ENCODE data around the gene CDH23. TPM values are rescaled to one million over a fixed set of nuclear protein-coding genes. Genes with fewer than 3 reads are reported as not detected.

The CDH23 gene
- total RNA-seq, 1 donor from 2014 or later, result 20.1 TPM

- intact Hi-C loops (cut with DNase I), result no loop called here
- DNase-seq (ENCODE audit: low spot score) (no peak), ATAC-seq (no peak)
Measured at GRCh38 chr10:71487726-71488125, 91.0 kb downstream of the CDH23 start.

GRCh38 chr10:71489077-71489476 lies 92.4 kb downstream of the CDH23 start:
- ATAC-seq (no peak), DNase-seq (ENCODE audit: low spot score) (no peak)
- intact Hi-C loops (cut with DNase I), result no loop called here

DNA sequence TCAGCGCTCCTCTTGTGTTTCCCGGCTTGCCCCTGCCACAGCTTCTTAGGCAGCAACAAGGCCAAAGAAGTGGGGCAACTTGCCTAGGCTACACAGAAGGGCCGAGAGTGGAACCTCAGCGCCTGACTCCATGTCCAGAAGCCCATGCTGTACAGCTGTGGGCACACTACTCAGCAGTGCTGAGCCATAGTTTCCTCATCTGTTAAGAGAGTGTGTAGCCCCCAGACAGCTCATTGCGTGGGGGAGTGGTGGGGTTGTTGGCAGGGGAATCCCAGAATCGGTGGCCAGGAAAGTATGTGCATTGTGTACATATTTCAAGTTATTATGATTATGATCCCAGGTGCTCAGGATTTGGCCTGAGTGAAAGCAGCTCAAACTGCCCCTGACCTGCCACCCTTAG lies 96.2 kb downstream of the CDH23 start:
- no peak for ATAC-seq
- intact Hi-C loops (cut with DNase I), result no loop called here

GRCh38 chr10:71493741-71494140 lies 97.0 kb downstream of the CDH23 start:
- DNase-seq (ENCODE audit: low spot score), result no peak
- ATAC-seq, result no peak
- intact Hi-C loops (cut with DNase I), result no loop called here

More for the DNA sequence above, 96.2 kb downstream of the CDH23 start:
- DNase-seq (ENCODE audit: low spot score), result no peak

- no peak for ATAC-seq
- intact Hi-C loops (cut with DNase I), result no loop called here
- no peak for DNase-seq (ENCODE audit: low spot score)
Measured at GRCh38 chr10:71494476-71494875, 97.8 kb downstream of the CDH23 start.

DNA sequence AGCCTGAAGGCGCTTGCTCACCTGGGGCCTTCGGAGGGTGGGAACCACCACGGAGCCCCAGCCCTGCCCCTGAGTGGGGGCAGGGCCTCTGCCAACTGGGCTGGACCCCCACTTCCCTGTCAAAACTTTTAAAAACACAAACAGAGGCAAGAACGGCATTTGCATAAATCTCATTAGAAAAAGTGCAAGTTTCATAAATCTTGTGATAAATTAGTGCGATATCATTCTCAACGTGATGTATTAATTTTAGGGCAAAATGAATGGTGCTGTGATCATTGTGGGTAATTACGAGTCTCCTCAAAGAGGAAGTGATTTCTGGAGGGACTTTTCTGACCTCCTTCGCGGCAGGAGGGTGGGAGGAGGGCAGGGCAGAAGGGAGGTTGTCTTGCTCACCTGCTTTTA lies 98.3 kb downstream of the CDH23 start:
- intact Hi-C loops (cut with DNase I), result no loop called here
- DNase-seq (ENCODE audit: low spot score) (no peak), ATAC-seq (no peak)

DNA sequence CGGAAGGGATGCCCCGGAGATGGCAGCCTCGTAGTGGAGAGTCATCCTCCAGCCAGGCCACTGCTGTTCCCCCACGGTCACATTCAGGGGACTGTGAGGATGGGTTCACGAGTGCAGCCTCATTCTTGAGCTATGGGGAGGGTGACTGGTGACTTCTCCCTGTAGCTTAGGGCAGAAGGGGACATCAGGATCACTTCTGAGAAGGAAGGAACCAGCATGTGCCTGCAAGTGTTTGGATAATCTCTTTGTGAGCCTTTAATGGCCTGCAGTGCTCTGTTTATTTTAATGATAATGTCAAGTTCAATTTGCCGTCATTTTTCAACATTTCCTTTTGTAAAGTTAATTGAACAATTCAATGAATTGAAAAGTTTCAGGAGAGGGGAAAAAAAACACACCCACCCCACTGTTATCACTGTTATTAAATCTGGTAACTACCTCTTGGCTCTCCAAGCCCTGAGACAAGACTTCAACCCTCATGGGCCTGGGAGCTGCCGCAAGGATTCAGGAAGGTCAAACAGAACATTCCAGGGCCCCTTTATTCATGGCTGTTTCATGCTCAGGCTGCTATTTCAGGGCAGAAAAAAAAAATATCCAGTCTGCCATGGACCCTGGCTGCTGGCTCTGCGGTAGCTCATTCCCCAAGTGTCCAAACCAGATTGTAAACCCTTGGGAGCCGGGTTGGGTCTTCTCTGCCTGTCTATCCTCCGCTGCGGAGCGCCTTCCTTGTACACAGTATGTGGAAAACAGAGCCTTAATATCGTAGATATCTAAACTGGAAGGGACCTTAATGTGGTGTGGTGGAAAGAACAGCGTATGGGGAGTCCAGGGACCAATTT lies 100.4 kb downstream of the CDH23 start:
- intact Hi-C loops (cut with DNase I), result no loop called here
- DNase-seq (ENCODE audit: low spot score) (no peak), ATAC-seq (peak; percentile 32)

- DNase-seq (ENCODE audit: low spot score) (no peak), ATAC-seq (no peak)
- intact Hi-C loops (cut with DNase I), result no loop called here
Measured at GRCh38 chr10:71497763-71498326, 101.1 kb downstream of the CDH23 start.

DNA sequence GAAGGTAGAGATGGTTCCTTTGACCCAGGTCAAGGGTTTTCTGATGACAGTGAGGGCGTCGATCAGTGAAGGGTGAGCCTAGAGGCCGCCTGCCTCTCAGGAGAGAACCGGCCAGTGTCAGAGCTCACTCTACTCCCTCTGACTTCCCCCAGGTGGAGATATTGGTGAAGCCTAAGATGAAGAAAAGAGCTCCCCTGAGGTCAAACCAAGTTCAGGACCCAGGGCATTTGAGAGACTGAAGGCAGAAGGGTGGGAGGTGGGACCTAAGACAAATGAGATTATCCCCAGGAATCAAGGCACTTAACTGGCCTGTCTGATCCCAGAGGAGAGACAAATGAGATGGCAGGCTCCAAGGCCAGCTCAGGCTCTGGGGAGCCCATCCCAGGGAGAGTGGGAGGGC lies 104.7 kb downstream of the CDH23 start:
- intact Hi-C loops (cut with DNase I), result no loop called here
- no peak for DNase-seq (ENCODE audit: low spot score)
- no peak for ATAC-seq

DNA sequence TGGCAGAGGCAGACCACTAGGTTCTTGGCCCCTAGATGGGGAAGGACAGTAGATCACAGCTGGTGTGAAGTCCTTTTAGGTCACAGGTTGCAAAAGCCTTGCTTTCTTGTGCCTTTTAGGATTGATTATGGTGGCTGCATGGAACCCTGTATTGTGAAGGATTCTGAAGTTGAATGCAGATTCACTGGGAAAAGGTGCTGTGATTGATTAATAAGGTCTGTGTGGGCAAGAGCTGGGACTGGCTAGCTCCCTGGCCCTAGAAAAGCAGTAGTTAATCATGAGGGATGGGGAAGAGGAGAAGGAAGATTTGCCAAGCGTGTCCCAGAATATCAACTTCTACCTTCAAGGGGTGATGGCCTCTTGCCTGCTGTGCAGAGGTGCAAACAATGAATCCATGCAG lies 105.5 kb downstream of the CDH23 start:
- ATAC-seq (no peak), DNase-seq (ENCODE audit: low spot score) (no peak)
- intact Hi-C loops (cut with DNase I), result no loop called here

- ATAC-seq (no peak), DNase-seq (ENCODE audit: low spot score) (no peak)
- intact Hi-C loops (cut with DNase I), result no loop called here
Measured at GRCh38 chr10:71502851-71503250, 106.1 kb downstream of the CDH23 start.

- no peak for ATAC-seq
- intact Hi-C loops (cut with DNase I), result no loop called here
- no peak for DNase-seq (ENCODE audit: low spot score)
Measured at GRCh38 chr10:71504168-71504567, 107.4 kb downstream of the CDH23 start.

GRCh38 chr10:71504570-71504969 lies 107.8 kb downstream of the CDH23 start:
- DNase-seq (ENCODE audit: low spot score), result no peak
- intact Hi-C loops (cut with DNase I), result no loop called here

DNA sequence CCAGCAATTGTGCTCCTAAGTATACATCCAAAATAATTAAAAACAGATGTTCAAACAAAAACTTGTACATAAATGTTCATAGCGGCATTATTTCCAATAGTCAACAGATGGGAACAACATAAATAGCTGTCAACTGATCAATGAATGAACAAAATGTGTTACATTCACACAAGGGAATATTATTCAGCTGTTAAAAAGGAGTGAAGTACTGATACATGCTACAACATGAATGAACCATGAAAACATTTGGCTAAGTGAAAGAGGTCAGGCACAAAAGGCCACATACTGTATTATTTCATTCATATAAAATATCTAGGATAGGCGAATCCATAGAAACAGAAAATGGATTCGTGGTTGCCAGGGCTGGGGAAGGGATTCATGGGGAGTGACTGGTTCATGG lies 109.1 kb downstream of the CDH23 start:
- no peak for DNase-seq (ENCODE audit: low spot score)
- intact Hi-C loops (cut with DNase I), result no loop called here
- no peak for ATAC-seq

More at GRCh38 chr10:71504570-71504969, 107.8 kb downstream of the CDH23 start:
- no peak for ATAC-seq

DNA sequence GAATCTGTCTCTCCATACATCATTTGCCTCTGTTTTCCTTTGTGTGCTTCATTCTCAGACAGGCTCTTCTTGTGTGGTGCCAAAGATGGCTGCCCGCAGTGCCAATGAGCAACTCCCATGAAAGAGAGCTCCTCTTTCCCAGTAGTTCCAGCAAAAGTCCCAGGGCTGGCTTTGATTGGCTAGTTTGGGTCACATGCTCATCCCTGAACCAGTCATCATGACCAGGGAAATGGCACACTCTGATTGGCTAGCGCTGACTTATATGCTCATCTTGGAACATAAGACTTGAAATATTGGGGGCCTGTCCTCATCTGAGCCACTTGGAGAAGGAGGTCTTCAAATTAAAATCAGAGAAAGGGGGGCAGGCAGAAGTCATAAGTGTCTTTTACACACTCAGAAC lies 112.7 kb downstream of the CDH23 start:
- intact Hi-C loops (cut with DNase I), result no loop called here
- no peak for ATAC-seq
- DNase-seq (ENCODE audit: low spot score), result no peak

- DNase-seq (ENCODE audit: low spot score) (no peak), ATAC-seq (no peak)
- intact Hi-C loops (cut with DNase I), result no loop called here
Measured at GRCh38 chr10:71511206-71511605, 114.5 kb downstream of the CDH23 start.

GRCh38 chr10:71512312-71512711 lies 115.6 kb downstream of the CDH23 start:
- intact Hi-C loops (cut with DNase I), result no loop called here
- ATAC-seq (no peak), DNase-seq (ENCODE audit: low spot score) (no peak)

GRCh38 chr10:71512761-71513539 lies 116.2 kb downstream of the CDH23 start:
- ATAC-seq (no peak), DNase-seq (ENCODE audit: low spot score) (no peak)
- intact Hi-C loops (cut with DNase I), result no loop called here

DNA sequence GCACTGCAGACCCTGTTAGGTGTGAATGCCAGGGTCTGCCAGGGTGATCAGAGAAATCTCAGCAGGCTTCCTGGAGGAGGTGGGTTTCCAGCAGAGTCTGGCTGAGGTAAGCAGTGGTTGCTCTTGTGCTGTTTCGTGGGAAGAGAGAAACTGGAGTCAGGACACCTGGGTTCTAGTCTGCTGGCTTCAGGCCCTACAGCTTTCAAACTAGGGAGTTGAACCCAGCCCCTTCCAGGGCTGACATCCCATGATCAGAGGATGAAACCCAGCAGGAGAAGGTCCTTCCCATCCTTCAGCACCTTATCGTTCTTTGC lies 116.8 kb downstream of the CDH23 start:
- intact Hi-C loops (cut with DNase I), result no loop called here
- DNase-seq (ENCODE audit: low spot score) (no peak), ATAC-seq (no peak)

GRCh38 chr10:71513936-71514335 lies 117.2 kb downstream of the CDH23 start:
- no peak for ATAC-seq
- intact Hi-C loops (cut with DNase I), result no loop called here
- DNase-seq (ENCODE audit: low spot score), result no peak

All from sciatic nerve (tissue), 2 donors.